ENCODE results near the gene DISP3.

DISP3 gene

GRCh38 chr1:11543796-11544195 is 64.8 kb downstream of the DISP3 start:
- no peak for ATAC-seq (ENCODE audit: low read depth)
- no peak for DNase-seq (ENCODE audit: low spot score)
- peaks cover 12% of the 10 kb centered on the region for H3K27me3 ChIP-seq (ENCODE audit: insufficient read depth, poor library complexity, severe bottlenecking)
- H3K9me3 ChIP-seq (ENCODE audit: severe bottlenecking): no peaks in the 10 kb centered on the region
- no peak for TF ChIP-seq CTCF (IDR thresholded peaks at IDR 0.05; ENCODE audit: poor library complexity, severe bottlenecking)
- H3K27ac ChIP-seq (ENCODE audit: poor library complexity, severe bottlenecking): no peak overlapping the region
- H3K4me1 ChIP-seq (ENCODE audit: insufficient read depth, poor library complexity, severe bottlenecking): no peaks in the 10 kb centered on the region
- no peaks in the 10 kb centered on the region for H3K36me3 ChIP-seq (ENCODE audit: low read depth)
- H3K4me3 ChIP-seq (ENCODE audit: severe bottlenecking): no peak overlapping the region

- Histone ChIP-seq H3K27me3 (ENCODE audit: insufficient read depth, poor library complexity, severe bottlenecking) (peaks cover 12% of the 10 kb centered on the region), H3K4me3 (ENCODE audit: severe bottlenecking) (no peak overlapping the region), H3K36me3 (ENCODE audit: low read depth) (no peaks in the 10 kb centered on the region), H3K9me3 (ENCODE audit: severe bottlenecking) (no peaks in the 10 kb centered on the region), H3K27ac (ENCODE audit: poor library complexity, severe bottlenecking) (no peak overlapping the region), H3K4me1 (ENCODE audit: insufficient read depth, poor library complexity, severe bottlenecking) (no peaks in the 10 kb centered on the region)
- ATAC-seq (ENCODE audit: low read depth): no peak
- TF ChIP-seq CTCF (IDR thresholded peaks at IDR 0.05; ENCODE audit: poor library complexity, severe bottlenecking): no peak
- no peak for DNase-seq (ENCODE audit: low spot score)
Measured at GRCh38 chr1:11546456-11546855, 67.5 kb downstream of the DISP3 start.

GRCh38 chr1:11550664-11551283 is 71.8 kb downstream of the DISP3 start:
- Histone ChIP-seq H3K4me1 (ENCODE audit: insufficient read depth, poor library complexity, severe bottlenecking) (no peaks in the 10 kb centered on the region), H3K4me3 (ENCODE audit: severe bottlenecking) (no peak overlapping the region), H3K27me3 (ENCODE audit: insufficient read depth, poor library complexity, severe bottlenecking) (peaks cover 12% of the 10 kb centered on the region), H3K36me3 (ENCODE audit: low read depth) (no peaks in the 10 kb centered on the region), H3K27ac (ENCODE audit: poor library complexity, severe bottlenecking) (no peak overlapping the region), H3K9me3 (ENCODE audit: severe bottlenecking) (no peaks in the 10 kb centered on the region)
- DNase-seq (ENCODE audit: low spot score) (no peak), ATAC-seq (ENCODE audit: low read depth) (peak; percentile 83)
- no peak for TF ChIP-seq CTCF (IDR thresholded peaks at IDR 0.05; ENCODE audit: poor library complexity, severe bottlenecking)

GRCh38 chr1:11558276-11558675 is 79.3 kb downstream of the DISP3 start:
- H3K27me3 ChIP-seq (ENCODE audit: insufficient read depth, poor library complexity, severe bottlenecking): no peaks in the 10 kb centered on the region
- H3K4me1 ChIP-seq (ENCODE audit: insufficient read depth, poor library complexity, severe bottlenecking): peaks cover 14% of the 10 kb centered on the region
- no peak for TF ChIP-seq CTCF (IDR thresholded peaks at IDR 0.05; ENCODE audit: poor library complexity, severe bottlenecking)
- no peak overlapping the region for H3K4me3 ChIP-seq (ENCODE audit: severe bottlenecking)
- no peaks in the 10 kb centered on the region for H3K9me3 ChIP-seq (ENCODE audit: severe bottlenecking)
- no peak for ATAC-seq (ENCODE audit: low read depth)
- H3K36me3 ChIP-seq (ENCODE audit: low read depth): no peaks in the 10 kb centered on the region
- no peak for DNase-seq (ENCODE audit: low spot score)
- no peak overlapping the region for H3K27ac ChIP-seq (ENCODE audit: poor library complexity, severe bottlenecking)

GRCh38 chr1:11558871-11559590 is 80.1 kb downstream of the DISP3 start:
- Histone ChIP-seq H3K27ac (ENCODE audit: poor library complexity, severe bottlenecking) (peak overlapping the region; percentile 7), H3K36me3 (ENCODE audit: low read depth) (no peaks in the 10 kb centered on the region), H3K27me3 (ENCODE audit: insufficient read depth, poor library complexity, severe bottlenecking) (no peaks in the 10 kb centered on the region), H3K9me3 (ENCODE audit: severe bottlenecking) (no peaks in the 10 kb centered on the region), H3K4me1 (ENCODE audit: insufficient read depth, poor library complexity, severe bottlenecking) (peaks cover 22% of the 10 kb centered on the region), H3K4me3 (ENCODE audit: severe bottlenecking) (no peak overlapping the region)
- ATAC-seq (ENCODE audit: low read depth) (peak; percentile 91), DNase-seq (ENCODE audit: low spot score) (no peak)
- no peak for TF ChIP-seq CTCF (IDR thresholded peaks at IDR 0.05; ENCODE audit: poor library complexity, severe bottlenecking)
